ENCODE data around the gene HESX1. TPM values are rescaled to one million over a fixed set of nuclear protein-coding genes. Genes with fewer than 3 reads are reported as not detected.

HESX1 gene
- 0.30 and 1.0 TPM in 2 replicates for total RNA-seq

DNA sequence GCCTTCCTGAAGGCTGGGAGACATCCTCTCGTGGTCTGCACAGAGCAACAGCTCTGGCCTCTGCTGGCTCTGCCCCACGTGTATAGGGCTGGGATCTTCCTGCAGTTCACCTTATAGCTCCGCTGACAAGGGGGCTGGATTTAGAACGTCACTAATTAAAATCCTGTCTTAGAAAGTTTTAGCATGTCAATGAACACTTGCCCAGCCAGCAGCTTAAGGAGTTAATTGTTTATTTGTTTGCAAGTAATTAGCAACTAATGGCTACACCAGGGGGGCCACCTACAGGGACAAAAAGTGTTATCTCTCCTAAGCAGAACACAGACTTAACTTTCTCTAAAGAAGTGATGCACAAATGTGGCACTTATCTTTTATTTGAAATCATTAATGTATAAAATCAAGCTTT, at the start of gene HESX1:
Gene HESX1 (minus strand): TSS at position 84 of the 403 bp plus-strand sequence. CDS start 60 bp downstream, at position 24.

GRCh38 chr3:57227204-57227929, 27.6 kb upstream of the HESX1 start, which contains the start of gene APPL1:
Gene APPL1 (plus strand): TSS chr3:57227729. CDS start chr3:57227884, 155 bp downstream.

GRCh38 chr3:57164657-57165573, 34.9 kb downstream of the HESX1 start, which contains the start of gene IL17RD:
Gene IL17RD (minus strand): TSS chr3:57165353. CDS start chr3:57165286, 67 bp downstream.

Other genes with a start within 250 kb of the HESX1 start
- under 0.01 and 0.15 TPM in 2 replicates for gene SPATA12, start 139.3 kb downstream of the HESX1 start, total RNA-seq
- 1.6 and 2.0 TPM in 2 replicates for gene IL17RD, start 34.6 kb downstream of the HESX1 start, total RNA-seq
- gene APPL1, start 27.8 kb upstream of the HESX1 start, total RNA-seq, result 21.1 and 23.4 TPM in 2 replicates
- not detected in 2 replicates for gene ASB14, start 92.7 kb upstream of the HESX1 start, total RNA-seq

Data from bronchus fibroblast of lung (primary cell).